ENCODE results near the gene PTRHD1. TPM values are rescaled to one million over a fixed set of nuclear protein-coding genes. Genes with fewer than 3 reads are reported as not detected.

Gene PTRHD1
- total RNA-seq, 1 experiment from 2014 or later, result 56.9 TPM

DNA sequence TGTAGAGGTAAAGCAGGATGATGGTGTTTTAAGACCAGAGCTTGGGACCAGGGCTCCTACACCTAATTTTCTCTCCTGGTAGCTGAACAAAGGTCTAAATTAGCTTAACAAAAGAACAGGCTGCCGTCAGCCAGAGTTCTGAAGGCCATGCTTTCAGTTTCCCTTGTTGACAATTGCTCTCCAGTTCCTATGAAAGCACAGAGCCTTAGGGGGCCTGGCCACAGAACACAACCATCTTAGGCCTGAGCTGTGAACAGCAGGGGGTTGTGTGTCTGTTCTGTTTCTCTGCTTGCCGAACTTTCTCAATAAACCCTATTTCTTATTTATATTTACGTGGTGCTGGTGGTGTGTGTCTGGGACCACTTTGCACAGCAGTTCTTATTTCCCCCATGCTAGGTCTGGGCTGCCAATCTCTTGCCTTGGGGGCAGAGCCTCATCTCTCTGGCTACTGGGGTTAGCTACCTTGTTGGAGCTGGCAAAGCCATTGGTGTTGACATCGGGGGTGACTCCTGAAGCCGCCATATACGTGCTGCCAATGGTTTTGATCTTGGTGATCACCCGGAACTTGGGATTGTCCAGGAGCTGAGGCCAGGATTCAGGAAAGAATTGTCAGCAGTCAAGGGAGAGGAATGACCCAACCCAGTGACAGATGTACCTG is 29.0 kb upstream of the PTRHD1 start:
- H3K9me3 ChIP-seq (replicated peaks), result no peaks in the 10 kb centered on the region
- no peaks in the 10 kb centered on the region for H3K27me3 ChIP-seq
- H3K4me3 ChIP-seq, result no peak overlapping the region
- H3K4me1 ChIP-seq, result peaks cover 10% of the 10 kb centered on the region; the same call in 1 of the 2 replicates
- no peak overlapping the region for H3K27ac ChIP-seq
- DNase-seq, result no peak
- H3K36me3 ChIP-seq, result peaks cover 83% of the 10 kb centered on the region

DNA sequence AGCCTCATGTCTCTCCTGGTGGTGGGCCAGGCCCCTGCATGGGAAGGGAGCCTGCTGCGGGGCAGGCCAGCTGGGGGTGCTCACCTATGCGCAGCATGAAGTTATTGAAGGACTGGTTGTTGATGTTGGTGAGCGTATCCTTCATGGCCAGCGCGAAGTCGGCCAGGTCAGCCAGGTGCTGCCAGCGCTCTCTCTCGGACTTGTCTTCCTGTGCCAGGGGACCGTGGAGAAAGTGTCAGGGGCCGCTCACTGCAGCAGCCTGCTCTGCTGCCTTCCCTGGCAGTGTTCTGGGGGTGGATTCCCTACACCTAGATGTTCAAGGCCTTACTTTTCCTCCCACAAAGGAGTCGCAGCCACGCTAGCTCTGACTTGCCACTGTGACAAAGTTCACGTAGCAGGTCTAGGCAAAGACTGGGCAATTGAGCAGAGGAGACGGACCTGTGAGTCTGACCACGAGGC is 28.3 kb upstream of the PTRHD1 start:
- H3K4me3 ChIP-seq, result no peak overlapping the region
- no peak overlapping the region for H3K27ac ChIP-seq
- H3K36me3 ChIP-seq, result peaks cover 91% of the 10 kb centered on the region
- no peak for DNase-seq
- peaks cover 4% of the 10 kb centered on the region; the same call in 1 of the 2 replicates for H3K4me1 ChIP-seq
- H3K9me3 ChIP-seq (replicated peaks), result no peaks in the 10 kb centered on the region
- no peaks in the 10 kb centered on the region for H3K27me3 ChIP-seq

DNA sequence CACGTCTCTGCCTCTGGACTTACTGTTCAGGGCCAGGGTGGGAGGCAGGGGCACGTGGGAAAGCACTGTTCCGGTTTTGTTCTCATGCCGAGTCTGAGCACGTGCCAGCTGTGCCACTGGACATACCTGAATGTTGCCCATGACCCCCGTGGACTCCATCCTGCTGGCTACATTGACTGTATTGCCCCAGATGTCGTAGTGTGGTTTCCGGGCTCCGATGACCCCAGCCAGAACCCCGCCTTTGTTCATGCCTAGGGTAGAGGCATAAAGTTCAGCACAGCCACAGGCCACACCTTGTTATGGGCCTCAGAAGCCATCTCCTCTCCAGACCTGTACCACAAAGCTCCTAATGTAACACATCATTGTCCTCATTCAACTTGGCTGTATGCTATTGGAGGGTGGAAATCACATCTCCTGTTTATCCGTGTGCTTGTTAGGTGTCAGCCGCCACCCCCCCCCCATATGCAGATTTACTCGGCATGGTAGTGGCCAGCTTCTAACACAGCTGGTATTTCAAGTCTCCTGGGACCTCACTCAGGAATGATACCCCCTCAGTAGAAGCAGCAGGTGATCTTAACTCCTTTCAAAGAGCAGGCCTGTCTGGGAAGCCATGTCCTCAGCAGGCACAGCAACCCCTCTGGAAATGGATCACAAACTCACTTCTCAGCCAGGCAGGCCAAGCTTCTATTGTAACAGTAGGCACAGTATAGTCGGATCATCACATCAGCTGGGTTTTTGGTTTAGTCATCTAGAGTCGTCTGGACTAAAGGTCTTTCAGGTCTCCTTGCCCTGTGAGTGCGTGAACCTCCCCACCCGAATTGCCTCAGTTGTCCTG is 27.6 kb upstream of the PTRHD1 start:
- DNase-seq, result peak in 1 of 2 experiments; percentile 40
- Histone ChIP-seq H3K4me3 (no peak overlapping the region), H3K9me3 (replicated peaks) (no peaks in the 10 kb centered on the region), H3K36me3 (peaks cover 96% of the 10 kb centered on the region), H3K27me3 (no peaks in the 10 kb centered on the region), H3K4me1 (no peaks in the 10 kb centered on the region; the same call in 1 of the 2 replicates), H3K27ac (no peak overlapping the region)

DNA sequence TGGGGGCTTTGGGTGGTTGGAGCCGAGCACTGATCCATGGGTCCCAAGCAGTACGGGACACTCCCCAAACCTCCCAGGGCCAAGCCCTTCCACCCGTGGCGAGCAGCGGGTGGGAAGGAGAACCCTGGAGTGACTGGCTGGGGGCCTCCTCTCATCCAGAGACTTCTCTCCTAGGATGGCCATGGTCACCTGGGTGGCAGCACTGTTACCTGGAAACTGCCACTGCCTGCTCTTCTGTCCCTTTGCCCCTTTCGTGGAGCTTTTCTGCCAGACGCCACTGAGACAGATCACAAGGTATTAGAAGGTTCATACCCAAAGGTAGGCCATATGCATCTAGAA is 27.0 kb upstream of the PTRHD1 start:
- no peaks in the 10 kb centered on the region for H3K4me1 ChIP-seq
- H3K27ac ChIP-seq, result no peak overlapping the region
- DNase-seq, result no peak
- H3K27me3 ChIP-seq, result no peaks in the 10 kb centered on the region
- peaks cover 97% of the 10 kb centered on the region for H3K36me3 ChIP-seq
- H3K9me3 ChIP-seq (replicated peaks), result no peaks in the 10 kb centered on the region
- no peak overlapping the region for H3K4me3 ChIP-seq

DNA sequence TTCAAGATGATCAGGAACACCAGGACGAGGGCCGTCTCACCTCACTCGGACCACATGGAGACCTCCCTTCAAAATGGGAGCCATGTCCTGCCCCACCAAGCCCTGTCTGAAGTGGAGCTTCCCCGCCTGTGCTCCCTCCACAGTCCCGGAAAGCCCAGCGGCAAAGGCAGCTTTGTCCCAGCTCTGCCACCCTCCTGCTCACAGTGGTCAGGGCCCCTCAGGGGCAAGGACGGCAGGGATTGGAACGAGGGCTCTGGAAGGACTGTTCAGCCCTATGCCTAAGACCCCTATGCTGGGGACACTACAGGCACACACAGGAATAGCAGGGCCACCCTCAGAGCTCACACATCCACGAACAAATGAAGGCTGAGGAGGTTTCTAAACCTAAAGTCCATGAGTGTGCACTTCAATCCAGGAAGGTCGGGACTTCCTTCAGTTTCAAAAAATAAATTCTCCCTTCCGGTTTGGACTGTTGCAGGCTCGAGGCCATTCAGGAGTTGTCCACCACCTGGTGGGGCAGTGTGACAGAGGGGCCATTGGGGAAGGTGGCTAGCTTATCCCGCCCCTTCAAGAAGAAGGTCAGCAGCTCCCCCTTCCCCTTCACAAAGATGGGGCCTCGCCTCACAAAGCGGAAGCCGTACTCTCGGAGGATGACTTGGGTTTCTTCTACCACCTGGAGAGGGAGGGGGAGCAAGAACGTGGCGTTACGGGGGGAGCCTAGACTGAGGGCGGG is 26.4 kb upstream of the PTRHD1 start:
- Histone ChIP-seq H3K27ac (no peak overlapping the region), H3K36me3 (peaks cover 98% of the 10 kb centered on the region), H3K4me1 (no peaks in the 10 kb centered on the region), H3K9me3 (replicated peaks) (no peaks in the 10 kb centered on the region), H3K27me3 (no peaks in the 10 kb centered on the region), H3K4me3 (no peak overlapping the region)
- DNase-seq, result no peak

DNA sequence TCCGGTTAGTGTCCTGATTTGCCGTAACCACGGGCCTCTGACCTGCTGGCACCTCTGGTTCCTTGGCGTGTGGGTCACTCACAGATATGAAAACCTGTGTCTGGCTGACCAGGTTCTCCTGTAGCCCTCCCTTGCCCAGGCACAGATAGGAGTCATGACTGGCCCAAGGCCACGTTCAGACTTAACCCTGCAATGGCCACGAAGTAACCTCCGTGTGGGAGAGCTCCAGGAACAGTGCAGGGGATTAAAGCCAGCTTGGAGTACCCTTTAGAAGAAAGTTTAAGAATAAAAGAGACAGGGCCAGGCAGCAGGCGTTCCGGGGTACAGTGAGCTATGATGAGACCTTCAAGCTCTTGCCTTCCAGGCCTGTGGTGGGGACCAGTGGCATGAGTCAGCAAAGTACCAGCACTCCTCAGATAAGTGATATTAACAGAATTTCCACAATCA is 25.6 kb upstream of the PTRHD1 start:
- H3K27me3 ChIP-seq, result no peaks in the 10 kb centered on the region
- no peaks in the 10 kb centered on the region for H3K9me3 ChIP-seq (replicated peaks)
- no peak overlapping the region for H3K4me3 ChIP-seq
- no peak overlapping the region for H3K27ac ChIP-seq
- peaks cover 98% of the 10 kb centered on the region for H3K36me3 ChIP-seq
- DNase-seq, result no peak
- peaks cover 4% of the 10 kb centered on the region; the same call in 1 of the 2 replicates for H3K4me1 ChIP-seq

DNA sequence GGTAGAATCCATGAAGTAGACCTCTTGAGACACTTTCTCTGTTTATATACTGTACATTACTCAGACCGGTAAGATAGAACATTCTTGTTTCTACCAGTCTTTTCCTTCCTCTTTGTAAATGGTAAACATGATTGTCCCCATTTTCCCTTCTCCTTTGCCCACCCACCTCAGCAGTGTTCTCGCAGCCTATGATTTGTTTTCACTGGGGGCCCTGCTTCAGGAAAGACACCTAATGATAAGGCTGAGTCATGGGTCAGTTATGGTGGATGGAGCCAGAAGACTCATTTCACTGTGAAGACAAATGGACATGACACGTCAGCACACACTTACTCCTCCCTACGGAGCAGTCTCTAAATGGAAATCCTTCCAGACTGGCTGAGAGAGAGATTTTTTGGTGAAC is 23.7 kb upstream of the PTRHD1 start:
- no peaks in the 10 kb centered on the region for H3K27me3 ChIP-seq
- no peak overlapping the region for H3K27ac ChIP-seq
- peaks cover 97% of the 10 kb centered on the region for H3K36me3 ChIP-seq
- peaks cover 4% of the 10 kb centered on the region; the same call in 1 of the 2 replicates for H3K4me1 ChIP-seq
- no peak for DNase-seq
- H3K4me3 ChIP-seq, result no peak overlapping the region
- H3K9me3 ChIP-seq (replicated peaks), result no peaks in the 10 kb centered on the region

DNA sequence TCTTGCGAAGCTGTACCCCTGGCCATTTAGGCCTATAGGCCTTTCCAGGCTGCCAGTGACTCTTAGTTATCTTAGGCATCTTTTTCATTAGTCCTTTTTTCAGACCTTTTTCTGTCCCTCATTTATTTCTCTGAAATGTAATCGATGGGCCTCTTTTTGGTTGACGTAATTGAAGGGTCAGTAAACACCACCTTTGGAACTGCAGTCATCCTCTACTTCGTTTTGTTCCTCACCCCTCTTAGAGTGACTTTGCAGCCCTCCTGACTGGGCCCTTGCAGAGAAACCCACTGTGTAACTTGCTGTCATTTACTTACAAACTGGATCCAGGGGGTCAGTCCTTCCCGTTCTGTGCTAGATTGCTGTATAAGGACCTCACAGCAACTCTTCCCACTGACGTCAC is 23.2 kb upstream of the PTRHD1 start:
- Histone ChIP-seq H3K4me1 (peaks cover 4% of the 10 kb centered on the region; the same call in 1 of the 2 replicates), H3K36me3 (peaks cover 97% of the 10 kb centered on the region), H3K27ac (no peak overlapping the region), H3K27me3 (no peaks in the 10 kb centered on the region), H3K4me3 (no peak overlapping the region), H3K9me3 (replicated peaks) (no peaks in the 10 kb centered on the region)
- no peak for DNase-seq

DNA sequence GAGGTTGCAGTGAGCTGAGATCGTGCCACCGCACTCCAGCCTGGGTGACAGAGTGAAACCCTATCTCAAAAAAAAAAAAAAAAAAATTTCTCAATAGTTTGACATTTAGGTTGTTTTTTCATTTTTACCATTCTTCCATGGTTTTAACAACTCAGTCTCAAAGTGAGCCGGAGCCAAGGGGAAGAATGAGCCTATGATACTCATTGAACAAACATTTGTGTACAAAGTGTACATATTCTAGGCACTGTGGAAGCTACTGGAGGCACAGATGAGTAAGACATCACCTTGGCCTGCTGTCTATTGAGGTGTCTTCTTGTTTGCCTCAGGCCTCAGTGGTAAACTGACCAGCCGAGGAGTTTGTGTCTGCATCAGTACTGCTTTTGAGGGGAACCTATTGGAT is 22.0 kb upstream of the PTRHD1 start:
- Histone ChIP-seq H3K4me1 (peaks cover 4% of the 10 kb centered on the region; the same call in 1 of the 2 replicates), H3K36me3 (peaks cover 92% of the 10 kb centered on the region), H3K27ac (no peak overlapping the region), H3K4me3 (no peak overlapping the region), H3K9me3 (replicated peaks) (no peaks in the 10 kb centered on the region), H3K27me3 (no peaks in the 10 kb centered on the region)
- DNase-seq, result no peak

DNA sequence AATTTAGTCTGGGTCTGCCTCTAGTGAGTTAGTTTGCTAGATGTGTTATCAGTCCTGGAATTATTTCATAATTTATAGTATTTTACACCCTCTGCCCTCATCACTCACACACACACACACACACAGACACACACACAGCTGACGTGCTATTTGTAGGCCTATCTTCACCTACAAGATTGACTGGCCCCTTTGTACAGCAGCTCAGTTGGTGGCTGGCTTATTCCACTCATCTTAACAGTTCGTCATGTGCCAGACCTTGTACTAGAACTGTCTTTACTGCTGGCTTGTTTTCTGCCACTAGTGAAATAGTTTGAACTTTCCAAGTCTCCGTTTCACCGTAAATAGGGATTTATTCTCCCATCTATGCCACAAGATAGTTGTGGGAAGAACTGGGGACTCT is 21.3 kb upstream of the PTRHD1 start:
- peaks cover 4% of the 10 kb centered on the region; the same call in 1 of the 2 replicates for H3K4me1 ChIP-seq
- no peak overlapping the region for H3K27ac ChIP-seq
- H3K9me3 ChIP-seq (replicated peaks), result no peaks in the 10 kb centered on the region
- no peak overlapping the region for H3K4me3 ChIP-seq
- no peak for DNase-seq
- no peaks in the 10 kb centered on the region for H3K27me3 ChIP-seq
- peaks cover 92% of the 10 kb centered on the region for H3K36me3 ChIP-seq

DNA sequence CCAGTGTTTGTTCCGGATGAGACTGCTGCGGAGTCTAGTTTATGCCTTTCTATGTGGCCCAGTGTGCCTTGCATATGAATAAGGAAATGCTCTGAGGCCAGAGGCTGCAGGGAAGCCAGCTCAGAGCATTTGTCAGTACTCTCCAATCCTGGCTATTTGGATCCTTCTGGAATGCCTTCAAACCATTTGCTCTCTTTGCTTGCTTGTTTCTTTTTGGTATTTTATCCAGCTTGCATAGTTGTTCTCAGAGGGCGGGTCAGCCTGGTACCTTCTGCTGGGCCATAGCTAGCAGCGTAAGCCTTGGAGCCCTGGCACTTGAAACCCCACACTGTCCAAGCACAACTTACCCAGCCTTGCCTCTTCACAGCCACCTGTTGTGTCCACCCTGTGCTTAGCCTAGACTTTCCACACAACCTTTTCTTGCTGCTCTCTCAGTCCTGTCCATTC is 20.5 kb upstream of the PTRHD1 start:
- Histone ChIP-seq H3K4me1 (peaks cover 7% of the 10 kb centered on the region), H3K27ac (no peak overlapping the region), H3K9me3 (replicated peaks) (no peaks in the 10 kb centered on the region), H3K27me3 (no peaks in the 10 kb centered on the region), H3K36me3 (peaks cover 89% of the 10 kb centered on the region), H3K4me3 (no peak overlapping the region)
- DNase-seq, result no peak

DNA sequence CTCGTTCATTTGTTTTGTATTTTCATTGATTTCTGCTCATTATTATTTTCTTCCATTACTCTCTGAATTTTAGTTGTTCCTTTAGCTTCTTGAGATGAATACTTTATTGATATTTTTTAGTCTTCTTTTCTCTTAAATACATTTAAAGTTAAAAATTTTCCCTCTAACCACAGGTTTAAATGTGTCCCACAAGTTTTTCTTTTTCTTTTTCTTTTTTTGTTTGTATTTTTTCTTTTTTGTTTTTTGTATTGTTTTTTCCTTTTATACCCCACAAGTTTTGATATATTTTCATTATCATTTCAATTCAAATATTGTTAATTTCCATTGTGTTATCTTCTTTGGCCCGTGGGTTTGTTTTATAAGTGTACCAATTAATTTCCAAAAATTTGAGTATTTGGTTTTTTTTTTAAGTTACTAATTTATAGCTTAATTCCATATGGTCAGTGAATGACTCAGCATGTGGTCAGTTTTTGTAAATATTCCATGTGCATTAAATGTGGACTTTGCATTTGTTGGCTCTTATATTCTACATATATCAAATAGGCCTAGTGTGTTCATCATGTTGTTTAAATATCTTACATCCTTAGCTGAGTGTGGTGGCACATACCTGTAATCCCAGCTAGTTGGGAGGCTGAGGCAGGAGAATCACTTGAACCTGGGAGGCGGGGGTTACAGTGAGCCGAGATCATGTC is 16.3 kb upstream of the PTRHD1 start:
- Histone ChIP-seq H3K4me3 (no peak overlapping the region), H3K4me1 (peaks cover 7% of the 10 kb centered on the region), H3K27me3 (no peaks in the 10 kb centered on the region), H3K9me3 (replicated peaks) (peaks cover 3% of the 10 kb centered on the region; the same call in 1 of the 2 replicates), H3K36me3 (peaks cover 83% of the 10 kb centered on the region), H3K27ac (no peak overlapping the region)
- DNase-seq, result no peak

DNA sequence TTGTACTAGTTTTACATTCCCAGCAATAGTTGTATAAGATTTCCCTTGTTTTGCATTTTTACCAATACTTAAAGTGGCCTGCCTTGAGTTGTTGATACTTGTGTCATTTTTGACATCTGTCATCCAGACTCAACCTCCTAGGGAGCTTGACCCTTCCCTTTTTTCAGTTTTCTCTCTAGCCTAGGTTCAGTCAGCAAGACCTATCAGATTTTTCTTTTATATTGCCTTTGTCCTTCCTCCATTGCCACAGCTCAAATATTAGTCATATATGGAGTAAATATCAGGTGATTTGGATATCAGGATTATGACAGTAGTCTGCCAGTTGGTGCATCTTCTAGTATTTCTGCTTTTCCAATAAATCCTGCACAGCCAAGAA is 13.5 kb upstream of the PTRHD1 start:
- Histone ChIP-seq H3K27me3 (no peaks in the 10 kb centered on the region), H3K27ac (no peak overlapping the region)
- DNase-seq, result no peak

More for the DNA sequence above, 13.5 kb upstream of the PTRHD1 start:
- Histone ChIP-seq H3K36me3 (peaks cover 71% of the 10 kb centered on the region), H3K9me3 (replicated peaks) (peaks cover 11% of the 10 kb centered on the region), H3K4me3 (no peak overlapping the region), H3K4me1 (peaks cover 3% of the 10 kb centered on the region; the same call in 1 of the 2 replicates)
